ENCODE measurements around the gene METTL26. TPM values are rescaled to one million over a fixed set of nuclear protein-coding genes. Genes with fewer than 3 reads are reported as not detected.
A peak's percentile ranks its signal among the peaks of the same experiment; 100 is the strongest.

METTL26 gene
- total and polyA plus RNA-seq, 10 of the 15 experiments (the other 5 are each of a cell fraction or from before 2014, with no cell fraction given): 5.4 to 163 (median 79.3) TPM

DNA sequence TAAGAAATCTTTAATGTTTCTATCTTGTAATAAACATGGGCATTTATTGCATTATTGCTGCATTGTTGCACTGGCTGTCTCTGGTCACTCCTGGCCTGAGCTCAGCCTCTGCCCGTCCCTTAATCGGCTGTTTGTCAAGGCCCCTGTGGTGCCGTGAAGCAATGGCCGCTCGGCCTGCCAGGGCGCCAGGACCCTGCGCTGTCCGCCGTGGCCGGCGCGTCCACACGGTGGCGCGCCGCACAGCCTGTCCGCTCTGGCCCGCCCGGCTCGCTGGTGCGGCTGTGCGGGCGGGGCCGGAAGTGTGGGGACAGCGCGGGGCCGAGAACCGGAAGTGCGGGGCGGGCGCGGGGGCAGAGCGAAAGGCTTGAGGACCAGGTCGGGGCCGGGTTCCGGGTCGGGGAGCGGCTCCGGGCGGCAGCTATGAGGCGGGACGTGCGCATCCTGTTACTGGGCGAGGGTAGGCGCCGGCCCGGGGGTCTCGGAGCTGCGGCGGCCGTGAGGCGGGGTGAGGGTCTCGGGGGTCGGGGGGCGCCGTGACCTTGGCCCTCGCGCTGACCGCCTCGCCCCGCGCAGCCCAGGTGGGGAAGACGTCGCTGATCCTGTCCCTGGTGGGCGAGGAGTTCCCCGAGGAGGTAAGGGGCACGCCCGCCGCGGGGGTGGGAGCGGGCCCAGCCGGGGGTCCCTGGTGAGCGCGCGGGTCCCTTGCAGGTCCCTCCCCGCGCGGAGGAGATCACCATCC lies 31.8 kb upstream of the METTL26 start, which contains the start of gene RHOT2 (continued):
- TF ChIP-seq MYC (IDR thresholded peaks at IDR 0.05; ENCODE audit: insufficient read depth, insufficient read length, insufficient replicate concordance, low read length, severe bottlenecking): peak; percentile 31
- no peak for TF ChIP-seq CBX5 (IDR thresholded peaks at IDR 0.05; ENCODE audit: low read depth)
- no peak for TF ChIP-seq NFXL1 (IDR thresholded peaks at IDR 0.05; ENCODE audit: borderline replicate concordance)
- TF ChIP-seq TCF12 (IDR thresholded peaks at IDR 0.05; ENCODE audit: low read depth, low read length): 0 out of 2 replicates have a peak, but pooled peaks have one; percentile 69
- TF ChIP-seq, protein P1, sequence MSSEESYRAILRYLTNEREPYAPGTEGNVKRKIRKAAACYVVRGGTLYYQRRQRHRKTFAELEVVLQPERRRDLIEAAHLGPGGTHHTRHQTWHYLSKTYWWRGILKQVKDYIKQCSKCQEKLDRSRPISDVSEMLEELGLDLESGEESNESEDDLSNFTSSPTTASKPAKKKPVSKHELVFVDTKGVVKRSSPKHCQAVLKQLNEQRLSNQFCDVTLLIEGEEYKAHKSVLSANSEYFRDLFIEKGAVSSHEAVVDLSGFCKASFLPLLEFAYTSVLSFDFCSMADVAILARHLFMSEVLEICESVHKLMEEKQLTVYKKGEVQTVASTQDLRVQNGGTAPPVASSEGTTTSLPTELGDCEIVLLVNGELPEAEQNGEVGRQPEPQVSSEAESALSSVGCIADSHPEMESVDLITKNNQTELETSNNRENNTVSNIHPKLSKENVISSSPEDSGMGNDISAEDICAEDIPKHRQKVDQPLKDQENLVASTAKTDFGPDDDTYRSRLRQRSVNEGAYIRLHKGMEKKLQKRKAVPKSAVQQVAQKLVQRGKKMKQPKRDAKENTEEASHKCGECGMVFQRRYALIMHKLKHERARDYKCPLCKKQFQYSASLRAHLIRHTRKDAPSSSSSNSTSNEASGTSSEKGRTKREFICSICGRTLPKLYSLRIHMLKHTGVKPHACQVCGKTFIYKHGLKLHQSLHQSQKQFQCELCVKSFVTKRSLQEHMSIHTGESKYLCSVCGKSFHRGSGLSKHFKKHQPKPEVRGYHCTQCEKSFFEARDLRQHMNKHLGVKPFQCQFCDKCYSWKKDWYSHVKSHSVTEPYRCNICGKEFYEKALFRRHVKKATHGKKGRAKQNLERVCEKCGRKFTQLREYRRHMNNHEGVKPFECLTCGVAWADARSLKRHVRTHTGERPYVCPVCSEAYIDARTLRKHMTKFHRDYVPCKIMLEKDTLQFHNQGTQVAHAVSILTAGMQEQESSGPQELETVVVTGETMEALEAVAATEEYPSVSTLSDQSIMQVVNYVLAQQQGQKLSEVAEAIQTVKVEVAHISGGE (CRISPR knock-in tag; IDR thresholded peaks at IDR 0.05): peak; percentile 69
- TF ChIP-seq TCF3 (IDR thresholded peaks at IDR 0.05; ENCODE audit: borderline replicate concordance, insufficient read depth, low read depth, low read length): no peak
- 0 out of 2 replicates have a peak, but pooled peaks have one; percentile 39 for TF ChIP-seq SREBF2 (IDR thresholded peaks at IDR 0.05; ENCODE audit: low read length)
- TF ChIP-seq, protein P2, sequence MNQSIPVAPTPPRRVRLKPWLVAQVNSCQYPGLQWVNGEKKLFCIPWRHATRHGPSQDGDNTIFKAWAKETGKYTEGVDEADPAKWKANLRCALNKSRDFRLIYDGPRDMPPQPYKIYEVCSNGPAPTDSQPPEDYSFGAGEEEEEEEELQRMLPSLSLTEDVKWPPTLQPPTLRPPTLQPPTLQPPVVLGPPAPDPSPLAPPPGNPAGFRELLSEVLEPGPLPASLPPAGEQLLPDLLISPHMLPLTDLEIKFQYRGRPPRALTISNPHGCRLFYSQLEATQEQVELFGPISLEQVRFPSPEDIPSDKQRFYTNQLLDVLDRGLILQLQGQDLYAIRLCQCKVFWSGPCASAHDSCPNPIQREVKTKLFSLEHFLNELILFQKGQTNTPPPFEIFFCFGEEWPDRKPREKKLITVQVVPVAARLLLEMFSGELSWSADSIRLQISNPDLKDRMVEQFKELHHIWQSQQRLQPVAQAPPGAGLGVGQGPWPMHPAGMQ (IDR thresholded peaks at IDR 0.05; ENCODE audit: borderline replicate concordance): no peak
- TF ChIP-seq, protein P3, sequence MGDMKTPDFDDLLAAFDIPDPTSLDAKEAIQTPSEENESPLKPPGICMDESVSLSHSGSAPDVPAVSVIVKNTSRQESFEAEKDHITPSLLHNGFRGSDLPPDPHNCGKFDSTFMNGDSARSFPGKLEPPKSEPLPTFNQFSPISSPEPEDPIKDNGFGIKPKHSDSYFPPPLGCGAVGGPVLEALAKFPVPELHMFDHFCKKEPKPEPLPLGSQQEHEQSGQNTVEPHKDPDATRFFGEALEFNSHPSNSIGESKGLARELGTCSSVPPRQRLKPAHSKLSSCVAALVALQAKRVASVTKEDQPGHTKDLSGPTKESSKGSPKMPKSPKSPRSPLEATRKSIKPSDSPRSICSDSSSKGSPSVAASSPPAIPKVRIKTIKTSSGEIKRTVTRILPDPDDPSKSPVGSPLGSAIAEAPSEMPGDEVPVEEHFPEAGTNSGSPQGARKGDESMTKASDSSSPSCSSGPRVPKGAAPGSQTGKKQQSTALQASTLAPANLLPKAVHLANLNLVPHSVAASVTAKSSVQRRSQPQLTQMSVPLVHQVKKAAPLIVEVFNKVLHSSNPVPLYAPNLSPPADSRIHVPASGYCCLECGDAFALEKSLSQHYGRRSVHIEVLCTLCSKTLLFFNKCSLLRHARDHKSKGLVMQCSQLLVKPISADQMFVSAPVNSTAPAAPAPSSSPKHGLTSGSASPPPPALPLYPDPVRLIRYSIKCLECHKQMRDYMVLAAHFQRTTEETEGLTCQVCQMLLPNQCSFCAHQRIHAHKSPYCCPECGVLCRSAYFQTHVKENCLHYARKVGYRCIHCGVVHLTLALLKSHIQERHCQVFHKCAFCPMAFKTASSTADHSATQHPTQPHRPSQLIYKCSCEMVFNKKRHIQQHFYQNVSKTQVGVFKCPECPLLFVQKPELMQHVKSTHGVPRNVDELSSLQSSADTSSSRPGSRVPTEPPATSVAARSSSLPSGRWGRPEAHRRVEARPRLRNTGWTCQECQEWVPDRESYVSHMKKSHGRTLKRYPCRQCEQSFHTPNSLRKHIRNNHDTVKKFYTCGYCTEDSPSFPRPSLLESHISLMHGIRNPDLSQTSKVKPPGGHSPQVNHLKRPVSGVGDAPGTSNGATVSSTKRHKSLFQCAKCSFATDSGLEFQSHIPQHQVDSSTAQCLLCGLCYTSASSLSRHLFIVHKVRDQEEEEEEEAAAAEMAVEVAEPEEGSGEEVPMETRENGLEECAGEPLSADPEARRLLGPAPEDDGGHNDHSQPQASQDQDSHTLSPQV (IDR thresholded peaks at IDR 0.05): peak; percentile 96
- peak; percentile 51; the same call in 1 of the 3 replicates for TF ChIP-seq POU2F2 (IDR thresholded peaks at IDR 0.05; ENCODE audit: borderline replicate concordance, low read depth, low read length)
- peak; percentile 96 for TF ChIP-seq ZNF207 (IDR thresholded peaks at IDR 0.05; ENCODE audit: borderline replicate concordance)
- no peak for TF ChIP-seq PML (IDR thresholded peaks at IDR 0.05; ENCODE audit: low read length)
- peak; percentile 99 for TF ChIP-seq SMARCA5 (IDR thresholded peaks at IDR 0.05)
- TF ChIP-seq EP300 (IDR thresholded peaks at IDR 0.05; ENCODE audit: borderline replicate concordance in 1 of 2, control insufficient read depth in 1 of 2, low read depth in 2 of 2, low read length in 2 of 2): no peak; a peak in 1 of 4 replicates
- no peak for TF ChIP-seq RAD21 (IDR thresholded peaks at IDR 0.05; ENCODE audit: insufficient read depth, low read depth, low read length)

All from GM12878 (cell line).